Measurements from ENCODE around the gene WIF1.

The WIF1 gene

GRCh38 chr12:65022960-65023359, 98.1 kb downstream of the WIF1 start:
- in situ Hi-C loops (cut with MboI; ENCODE audit: low pct_unique_long_range_greater_than_20kb, low sequenced_read_pairs, unreplicated experiment) = no loop called here
- DNase-seq (ENCODE audit: low spot score) = no peak

GRCh38 chr12:65022421-65022820, 98.7 kb downstream of the WIF1 start:
- no peak for DNase-seq (ENCODE audit: low spot score)
- in situ Hi-C loops (cut with MboI; ENCODE audit: low pct_unique_long_range_greater_than_20kb, low sequenced_read_pairs, unreplicated experiment) = no loop called here
- TF ChIP-seq CTCF (IDR thresholded peaks at IDR 0.05; ENCODE audit: extremely low read depth, insufficient read depth, missing control alignments) = no peak

More at GRCh38 chr12:65022960-65023359, 98.1 kb downstream of the WIF1 start:
- no peak for TF ChIP-seq CTCF (IDR thresholded peaks at IDR 0.05; ENCODE audit: extremely low read depth, insufficient read depth, missing control alignments)

GRCh38 chr12:65019696-65020234, 101.3 kb downstream of the WIF1 start:
- in situ Hi-C loops (cut with MboI; ENCODE audit: low pct_unique_long_range_greater_than_20kb, low sequenced_read_pairs, unreplicated experiment) = no loop called here
- no peak for TF ChIP-seq CTCF (IDR thresholded peaks at IDR 0.05; ENCODE audit: extremely low read depth, insufficient read depth, missing control alignments)
- no peak for DNase-seq (ENCODE audit: low spot score)

- no peak for DNase-seq (ENCODE audit: low spot score)
- in situ Hi-C loops (cut with MboI; ENCODE audit: low pct_unique_long_range_greater_than_20kb, low sequenced_read_pairs, unreplicated experiment) = no loop called here
- TF ChIP-seq CTCF (IDR thresholded peaks at IDR 0.05; ENCODE audit: extremely low read depth, insufficient read depth, missing control alignments) = no peak
These were observed 104.0 kb downstream of the WIF1 start for GRCh38 chr12:65016881-65017650.

GRCh38 chr12:65015850-65016249, 105.3 kb downstream of the WIF1 start:
- in situ Hi-C loops (cut with MboI; ENCODE audit: low pct_unique_long_range_greater_than_20kb, low sequenced_read_pairs, unreplicated experiment) = no loop called here
- DNase-seq (ENCODE audit: low spot score) = no peak
- TF ChIP-seq CTCF (IDR thresholded peaks at IDR 0.05; ENCODE audit: extremely low read depth, insufficient read depth, missing control alignments) = no peak

- no peak for DNase-seq (ENCODE audit: low spot score)
- in situ Hi-C loops (cut with MboI; ENCODE audit: low pct_unique_long_range_greater_than_20kb, low sequenced_read_pairs, unreplicated experiment) = no loop called here
- TF ChIP-seq CTCF (IDR thresholded peaks at IDR 0.05; ENCODE audit: extremely low read depth, insufficient read depth, missing control alignments) = no peak
These were observed 106.4 kb downstream of the WIF1 start for GRCh38 chr12:65014504-65015271.

All from GM13977 (cell line).